ENCODE results near the gene CLEC16A. TPM values are rescaled to one million over a fixed set of nuclear protein-coding genes. Genes with fewer than 3 reads are reported as not detected.

Gene CLEC16A
- total RNA-seq, 2 experiments from 2014 or later = 30.9 to 35.1 TPM

DNA sequence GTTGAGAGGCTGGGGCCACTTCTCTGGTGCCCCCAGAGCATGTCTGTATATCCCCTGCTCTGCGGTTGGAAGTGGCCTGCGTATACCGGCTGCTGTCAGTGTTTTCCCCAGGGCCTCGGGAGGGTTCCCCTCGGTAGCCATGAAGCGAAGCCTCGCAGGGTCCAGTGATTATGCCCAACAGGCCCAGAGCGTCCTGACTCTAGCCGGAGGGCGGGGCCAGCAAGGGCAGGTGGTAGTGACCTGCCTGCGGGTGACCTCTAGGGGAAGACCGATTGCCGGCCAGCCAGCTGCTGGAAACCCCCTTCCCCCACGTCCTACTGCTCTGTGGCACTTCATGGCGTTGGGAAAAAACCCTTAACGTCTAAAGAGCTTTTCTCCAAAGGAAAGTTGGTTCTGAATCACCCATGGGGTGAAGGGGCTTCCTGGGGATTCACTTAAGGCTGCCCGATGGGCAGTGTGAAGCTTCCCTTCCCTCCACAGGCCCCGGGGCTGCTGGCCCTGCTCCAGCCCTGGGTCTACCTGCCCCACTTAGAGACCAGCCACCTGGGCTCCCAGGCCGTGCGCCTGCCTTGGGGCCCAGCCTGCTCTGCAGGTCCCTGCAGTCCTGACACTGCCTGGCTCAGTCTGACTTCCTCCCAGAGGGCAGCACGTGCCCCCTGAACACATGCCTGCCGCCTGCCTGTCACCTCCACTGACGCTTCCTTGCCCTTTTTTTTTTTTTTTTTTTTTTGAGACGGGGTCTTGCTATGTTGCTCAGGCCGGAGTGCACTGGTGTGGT lies 238.9 kb downstream of the CLEC16A start:
- ChIA-PET CTCF (interaction anchor here (0.6 to 3.2 kb wide), 4 partner anchors 12 to 45 kb away, joined by 3 to 16 read pairs (median 4); no protein-coding TSS in a partner anchor), POLR2A (no interaction called here)
- no peak for DNase-seq
- no peaks in the 10 kb centered on the region for H3K9me3 Mint-ChIP-seq
- peaks cover 23% of the 10 kb centered on the region for H3K36me3 Mint-ChIP-seq (ENCODE audit: low read depth)
- H3K27ac Mint-ChIP-seq = peak overlapping the region; percentile 70
- peaks cover 48% of the 10 kb centered on the region for H3K4me1 Mint-ChIP-seq
- no peaks in the 10 kb centered on the region for H3K27me3 Mint-ChIP-seq
- H3K4me3 Mint-ChIP-seq = no peak overlapping the region

- Mint-ChIP-seq H3K4me1 (peaks cover 49% of the 10 kb centered on the region), H3K27ac (peak overlapping the region; percentile 64), H3K4me3 (no peak overlapping the region), H3K36me3 (ENCODE audit: low read depth) (peaks cover 19% of the 10 kb centered on the region), H3K9me3 (no peaks in the 10 kb centered on the region), H3K27me3 (no peaks in the 10 kb centered on the region)
- CTCF ChIA-PET = interaction anchor here (1.3 to 3.2 kb wide), 6 partner anchors 12 to 71 kb away, joined by 3 to 16 read pairs (median 4); partner anchors contain the start of gene SOCS1
- DNase-seq = no peak
- POLR2A ChIA-PET = no interaction called here
These were observed 239.6 kb downstream of the CLEC16A start for GRCh38 chr16:11183951-11184350.

GRCh38 chr16:11187522-11188023 lies 243.2 kb downstream of the CLEC16A start:
- DNase-seq = no peak
- Mint-ChIP-seq H3K27me3 (no peaks in the 10 kb centered on the region), H3K27ac (peak overlapping the region; percentile 36), H3K4me1 (peaks cover 38% of the 10 kb centered on the region), H3K4me3 (no peak overlapping the region), H3K9me3 (no peaks in the 10 kb centered on the region), H3K36me3 (ENCODE audit: low read depth) (peaks cover 2% of the 10 kb centered on the region)
- ChIA-PET POLR2A (interaction anchor here (0.6 kb wide), 1 partner anchor 469 kb away, joined by 6 read pairs; no protein-coding TSS in a partner anchor), CTCF (interaction anchor here (1.1 to 1.7 kb wide), 3 partner anchors 11 to 198 kb away, joined by 3 to 4 read pairs (median 3); no protein-coding TSS in a partner anchor)

- peak overlapping the region; percentile 58 for H3K27ac Mint-ChIP-seq
- H3K27me3 Mint-ChIP-seq = no peaks in the 10 kb centered on the region
- no peak for DNase-seq
- CTCF ChIA-PET = interaction anchor here (0.6 to 2.3 kb wide), 6 partner anchors 8 to 55 kb away, joined by 3 to 5 read pairs (median 4); no protein-coding TSS in a partner anchor
- peaks cover 40% of the 10 kb centered on the region for H3K4me1 Mint-ChIP-seq
- peaks cover 5% of the 10 kb centered on the region for H3K36me3 Mint-ChIP-seq (ENCODE audit: low read depth)
- H3K4me3 Mint-ChIP-seq = no peak overlapping the region
- POLR2A ChIA-PET = no interaction called here
- H3K9me3 Mint-ChIP-seq = no peaks in the 10 kb centered on the region
These were observed 244.7 kb downstream of the CLEC16A start for GRCh38 chr16:11188801-11189740.

- Mint-ChIP-seq H3K27ac (peak overlapping the region; percentile 19), H3K9me3 (no peaks in the 10 kb centered on the region), H3K36me3 (ENCODE audit: low read depth) (peaks cover 11% of the 10 kb centered on the region), H3K4me3 (no peak overlapping the region), H3K27me3 (no peaks in the 10 kb centered on the region), H3K4me1 (peaks cover 48% of the 10 kb centered on the region)
- ChIA-PET POLR2A (interaction anchor here (0.6 kb wide), 1 partner anchor 58 kb away, joined by 5 read pairs; no protein-coding TSS in a partner anchor), CTCF (interaction anchor here (0.9 to 2.3 kb wide), 5 partner anchors 10 to 136 kb away, joined by 3 to 5 read pairs (median 4); no protein-coding TSS in a partner anchor)
- DNase-seq = no peak
These were observed 246.5 kb downstream of the CLEC16A start for GRCh38 chr16:11190588-11191560.

- Mint-ChIP-seq H3K4me1 (peaks cover 55% of the 10 kb centered on the region), H3K27ac (no peak overlapping the region), H3K36me3 (ENCODE audit: low read depth) (peaks cover 11% of the 10 kb centered on the region), H3K4me3 (no peak overlapping the region), H3K27me3 (no peaks in the 10 kb centered on the region), H3K9me3 (no peaks in the 10 kb centered on the region)
- CTCF ChIA-PET = interaction anchor here (0.7 to 1.5 kb wide), 4 partner anchors 13 to 54 kb away, joined by 3 to 4 read pairs (median 4); no protein-coding TSS in a partner anchor
- POLR2A ChIA-PET = no interaction called here
- no peak for DNase-seq
These were observed 247.3 kb downstream of the CLEC16A start for GRCh38 chr16:11191665-11192064.

GRCh38 chr16:11193494-11193893 lies 249.1 kb downstream of the CLEC16A start:
- H3K4me1 Mint-ChIP-seq = peaks cover 69% of the 10 kb centered on the region
- POLR2A ChIA-PET = interaction anchor here (0.6 kb wide), 1 partner anchor 52 kb away, joined by 4 read pairs; no protein-coding TSS in a partner anchor
- no peaks in the 10 kb centered on the region for H3K9me3 Mint-ChIP-seq
- no peak for DNase-seq
- peaks cover 11% of the 10 kb centered on the region for H3K36me3 Mint-ChIP-seq (ENCODE audit: low read depth)
- H3K27ac Mint-ChIP-seq = peak overlapping the region; percentile 41
- no peaks in the 10 kb centered on the region for H3K27me3 Mint-ChIP-seq
- CTCF ChIA-PET = interaction anchor here (1.6 kb wide), 1 partner anchor 12 kb away, joined by 3 read pairs; no protein-coding TSS in a partner anchor
- H3K4me3 Mint-ChIP-seq = no peak overlapping the region

- Mint-ChIP-seq H3K27me3 (no peaks in the 10 kb centered on the region), H3K27ac (peak overlapping the region; percentile 76), H3K4me3 (no peak overlapping the region), H3K4me1 (peaks cover 72% of the 10 kb centered on the region), H3K9me3 (no peaks in the 10 kb centered on the region), H3K36me3 (ENCODE audit: low read depth) (peaks cover 11% of the 10 kb centered on the region)
- ChIA-PET POLR2A (interaction anchor here (1.2 kb wide), 1 partner anchor 30 kb away, joined by 7 read pairs; no protein-coding TSS in a partner anchor), CTCF (interaction anchor here (0.8 to 2.5 kb wide), 10 partner anchors 10 to 61 kb away, joined by 3 to 16 read pairs (median 4); partner anchors contain the start of gene SOCS1)
- no peak for DNase-seq
These were observed 250.5 kb downstream of the CLEC16A start for GRCh38 chr16:11194913-11195312.

- no peaks in the 10 kb centered on the region for H3K27me3 Mint-ChIP-seq
- no peak for DNase-seq
- no peak overlapping the region for H3K4me3 Mint-ChIP-seq
- H3K36me3 Mint-ChIP-seq (ENCODE audit: low read depth) = peaks cover 11% of the 10 kb centered on the region
- no peaks in the 10 kb centered on the region for H3K9me3 Mint-ChIP-seq
- POLR2A ChIA-PET = no interaction called here
- peaks cover 71% of the 10 kb centered on the region for H3K4me1 Mint-ChIP-seq
- CTCF ChIA-PET = interaction anchor here (0.6 to 2.5 kb wide), 10 partner anchors 9 to 350 kb away, joined by 3 to 16 read pairs (median 4); partner anchors contain the start of gene SOCS1
- peak overlapping the region; percentile 66 for H3K27ac Mint-ChIP-seq
These were observed 252.0 kb downstream of the CLEC16A start for GRCh38 chr16:11196286-11196828.

- peaks cover 10% of the 10 kb centered on the region for H3K36me3 Mint-ChIP-seq (ENCODE audit: low read depth)
- CTCF ChIA-PET = interaction anchor here (0.8 to 1.8 kb wide), 2 partner anchors 9 to 14 kb away, joined by 3 to 4 read pairs; no protein-coding TSS in a partner anchor
- H3K9me3 Mint-ChIP-seq = no peaks in the 10 kb centered on the region
- no peaks in the 10 kb centered on the region for H3K27me3 Mint-ChIP-seq
- no peak overlapping the region for H3K4me3 Mint-ChIP-seq
- POLR2A ChIA-PET = no interaction called here
- no peak for DNase-seq
- H3K4me1 Mint-ChIP-seq = peaks cover 72% of the 10 kb centered on the region
- H3K27ac Mint-ChIP-seq = peak overlapping the region; percentile 78
These were observed 254.0 kb downstream of the CLEC16A start for GRCh38 chr16:11198375-11198774.

GRCh38 chr16:11198828-11199227 lies 254.5 kb downstream of the CLEC16A start:
- POLR2A ChIA-PET = no interaction called here
- Mint-ChIP-seq H3K9me3 (no peaks in the 10 kb centered on the region), H3K4me1 (peaks cover 68% of the 10 kb centered on the region), H3K27ac (peak overlapping the region; percentile 73), H3K36me3 (ENCODE audit: low read depth) (peaks cover 7% of the 10 kb centered on the region), H3K4me3 (no peak overlapping the region), H3K27me3 (no peaks in the 10 kb centered on the region)
- peak; percentile 19 for DNase-seq
- CTCF ChIA-PET = interaction anchor here (0.8 to 3.6 kb wide), 3 partner anchors 10 to 19 kb away, joined by 3 to 15 read pairs (median 4); no protein-coding TSS in a partner anchor

All from activated CD4-positive, alpha-beta T cell treated with anti-CD3 and anti-CD28 coated beads, Interleukin-2, amount 10 ng/mL, durations not matched to agents 7 days and 5 days (primary cell).